ENCODE results near the gene PRDX5. TPM values are rescaled to one million over a fixed set of nuclear protein-coding genes. Genes with fewer than 3 reads are reported as not detected.

PRDX5 gene
- polyA plus RNA-seq, 3 donors from 2014 or later = 319 to 558 (median 418) TPM

GRCh38 chr11:64294774-64295173, 23.1 kb upstream of the PRDX5 start:
- Mint-ChIP-seq H3K9me3 (no peaks in the 10 kb centered on the region), H3K27ac (no peak overlapping the region), H3K36me3 (peaks cover 0 to 5% (median 0%) of the 10 kb centered on the region in 3 donors), H3K27me3 (ENCODE audit: low read depth in 3 of 3) (peaks cover 26 to 36% (median 29%) of the 10 kb centered on the region in 3 donors), H3K4me1 (peaks cover 8 to 9% of the 10 kb centered on the region in 2 donors), H3K4me3 (no peak overlapping the region)
- DNase-seq = no peak

DNA sequence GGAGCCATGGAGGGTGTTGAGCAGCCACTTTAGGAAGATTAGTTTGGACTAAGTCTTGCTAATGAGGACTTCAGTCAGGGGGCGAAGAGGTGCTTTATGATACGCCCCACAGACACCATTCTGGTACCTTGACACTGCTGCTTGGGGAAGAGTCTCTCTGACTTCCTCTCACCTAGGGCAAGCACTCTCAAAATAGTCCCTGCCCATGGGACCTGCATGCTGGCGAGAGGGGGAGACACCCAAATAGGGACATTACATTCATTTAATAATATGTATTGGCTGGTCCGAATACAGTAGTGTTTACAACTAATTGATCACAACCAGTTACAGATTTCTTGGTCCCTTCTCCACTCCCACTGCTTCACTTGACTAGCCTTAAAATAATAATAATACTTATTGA, 22.2 kb upstream of the PRDX5 start:
- H3K27ac Mint-ChIP-seq = no peak overlapping the region
- DNase-seq = no peak
- H3K9me3 Mint-ChIP-seq = no peaks in the 10 kb centered on the region
- H3K27me3 Mint-ChIP-seq (ENCODE audit: low read depth in 3 of 3) = peaks cover 27 to 45% (median 28%) of the 10 kb centered on the region in 3 donors
- H3K4me3 Mint-ChIP-seq = no peak overlapping the region
- peaks cover 12 to 15% of the 10 kb centered on the region in 2 donors for H3K4me1 Mint-ChIP-seq
- H3K36me3 Mint-ChIP-seq = no peaks in the 10 kb centered on the region

DNA sequence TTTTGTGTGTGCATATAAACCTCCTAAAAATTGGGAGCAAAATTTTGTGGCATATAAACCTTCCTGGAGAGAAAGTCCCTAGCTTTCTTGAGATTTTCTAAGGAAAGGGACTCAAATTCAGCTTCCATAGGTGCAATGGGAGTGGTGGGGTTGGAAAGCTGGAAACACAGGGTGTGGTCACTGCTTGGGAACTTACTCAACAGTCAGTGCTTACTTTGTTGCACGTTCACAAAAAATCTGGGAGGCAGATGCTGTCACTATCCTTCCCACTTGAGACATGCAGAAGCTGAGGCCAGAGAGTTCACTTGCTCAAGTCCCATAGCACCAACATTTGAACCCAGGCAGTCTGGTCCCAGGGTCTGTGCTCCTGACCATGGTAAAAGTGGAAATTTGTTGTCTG, 21.7 kb upstream of the PRDX5 start:
- H3K27me3 Mint-ChIP-seq (ENCODE audit: low read depth in 3 of 3) = peaks cover 29 to 45% (median 32%) of the 10 kb centered on the region in 3 donors
- H3K4me3 Mint-ChIP-seq = no peak overlapping the region
- no peaks in the 10 kb centered on the region for H3K36me3 Mint-ChIP-seq
- H3K4me1 Mint-ChIP-seq = peaks cover 15 to 18% of the 10 kb centered on the region in 2 donors
- DNase-seq = no peak
- H3K9me3 Mint-ChIP-seq = no peaks in the 10 kb centered on the region
- no peak overlapping the region for H3K27ac Mint-ChIP-seq

GRCh38 chr11:64296830-64297698, 20.9 kb upstream of the PRDX5 start:
- H3K9me3 Mint-ChIP-seq = no peaks in the 10 kb centered on the region
- no peaks in the 10 kb centered on the region for H3K36me3 Mint-ChIP-seq
- H3K27me3 Mint-ChIP-seq (ENCODE audit: low read depth in 3 of 3) = peaks cover 29 to 47% (median 40%) of the 10 kb centered on the region in 3 donors
- peaks cover 16 to 18% of the 10 kb centered on the region in 2 donors for H3K4me1 Mint-ChIP-seq
- H3K27ac Mint-ChIP-seq = no peak overlapping the region
- no peak for DNase-seq
- no peak overlapping the region for H3K4me3 Mint-ChIP-seq

DNA sequence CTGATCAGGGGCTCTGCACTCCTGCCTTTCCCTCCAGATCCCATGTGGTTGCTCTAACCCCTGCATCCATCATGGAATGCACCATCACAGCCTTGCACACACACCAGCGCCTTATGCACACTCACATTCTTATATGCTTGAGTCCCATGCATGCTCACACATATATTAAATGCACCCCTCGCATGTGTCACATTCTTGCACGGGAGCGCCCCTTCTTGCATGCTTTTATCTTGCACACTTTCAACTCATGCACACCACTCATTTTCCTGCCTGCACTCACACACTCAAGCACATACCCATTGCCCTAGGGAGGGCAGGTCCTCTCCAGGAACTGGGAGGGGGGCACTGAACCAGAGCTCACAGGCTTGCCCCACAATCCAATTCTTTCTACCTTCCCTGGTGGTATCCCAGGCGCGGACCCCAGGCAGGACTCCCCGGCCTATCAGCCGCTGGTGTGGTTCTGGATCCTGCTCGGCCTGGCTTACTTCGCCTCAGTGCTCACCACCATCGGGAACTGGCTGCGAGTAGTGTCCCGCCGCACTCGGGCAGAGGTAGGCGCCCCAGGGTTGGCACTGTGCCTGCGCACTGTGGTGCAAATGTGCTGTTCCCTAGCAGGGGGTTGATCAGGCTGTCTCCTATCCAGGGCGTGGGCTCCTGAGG, 20.1 kb upstream of the PRDX5 start:
- Mint-ChIP-seq H3K27ac (peak overlapping the region in 1 of 6 donors; percentile 35), H3K27me3 (ENCODE audit: low read depth in 3 of 3) (peaks cover 29 to 45% (median 40%) of the 10 kb centered on the region in 3 donors), H3K4me1 (peaks cover 14 to 18% of the 10 kb centered on the region in 2 donors), H3K4me3 (peak overlapping the region in 1 of 5 donors; percentile 21), H3K9me3 (no peaks in the 10 kb centered on the region), H3K36me3 (no peaks in the 10 kb centered on the region)
- DNase-seq = no peak

DNA sequence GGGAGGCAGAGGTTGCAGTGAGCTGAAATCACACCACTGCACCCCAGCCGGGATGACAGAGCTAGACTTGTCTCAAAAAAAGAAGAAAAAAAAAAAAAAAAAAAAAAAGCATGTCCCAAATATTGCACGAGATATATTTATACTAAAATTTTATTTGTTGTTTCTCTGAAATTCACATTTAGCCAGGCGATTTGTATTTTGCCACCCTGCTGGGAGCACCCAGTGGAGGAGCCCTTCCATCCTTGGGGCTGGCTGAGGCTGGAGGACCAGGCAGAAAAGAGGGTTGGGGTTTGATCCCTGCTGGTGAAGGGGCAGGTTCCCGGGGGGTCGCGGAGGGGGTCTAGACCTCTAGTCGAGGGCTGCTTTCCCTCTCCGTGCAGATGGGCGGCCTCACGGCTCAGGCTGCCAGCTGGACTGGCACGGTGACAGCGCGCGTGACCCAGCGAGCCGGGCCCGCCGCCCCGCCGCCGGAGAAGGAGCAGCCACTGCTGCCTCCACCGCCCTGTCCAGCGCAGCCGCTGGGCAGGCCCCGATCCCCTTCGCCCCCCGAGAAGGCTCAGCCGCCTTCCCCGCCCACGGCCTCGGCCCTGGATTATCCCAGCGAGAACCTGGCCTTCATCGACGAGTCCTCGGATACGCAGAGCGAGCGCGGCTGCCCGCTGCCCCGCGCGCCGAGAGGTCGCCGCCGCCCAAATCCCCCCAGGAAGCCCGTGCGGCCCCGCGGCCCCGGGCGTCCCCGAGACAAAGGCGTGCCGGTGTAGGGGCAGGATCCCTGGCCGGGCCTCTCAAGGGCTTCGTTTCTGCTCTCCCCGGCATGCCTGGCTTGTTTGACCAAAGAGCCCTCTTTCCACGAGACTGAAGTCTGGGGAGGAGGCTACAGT, 18.7 kb upstream of the PRDX5 start:
- Mint-ChIP-seq H3K9me3 (no peaks in the 10 kb centered on the region), H3K4me1 (peaks cover 20 to 21% of the 10 kb centered on the region in 2 donors), H3K27me3 (ENCODE audit: low read depth in 3 of 3) (peaks cover 30 to 44% (median 36%) of the 10 kb centered on the region in 3 donors), H3K4me3 (peak overlapping the region in 4 of 5 donors; percentile 3 to 29 (median 22)), H3K36me3 (no peaks in the 10 kb centered on the region), H3K27ac (peak overlapping the region in 4 of 6 donors; percentile 35 to 83 (median 48))
- DNase-seq = peak in 1 of 3 donors; percentile 6

DNA sequence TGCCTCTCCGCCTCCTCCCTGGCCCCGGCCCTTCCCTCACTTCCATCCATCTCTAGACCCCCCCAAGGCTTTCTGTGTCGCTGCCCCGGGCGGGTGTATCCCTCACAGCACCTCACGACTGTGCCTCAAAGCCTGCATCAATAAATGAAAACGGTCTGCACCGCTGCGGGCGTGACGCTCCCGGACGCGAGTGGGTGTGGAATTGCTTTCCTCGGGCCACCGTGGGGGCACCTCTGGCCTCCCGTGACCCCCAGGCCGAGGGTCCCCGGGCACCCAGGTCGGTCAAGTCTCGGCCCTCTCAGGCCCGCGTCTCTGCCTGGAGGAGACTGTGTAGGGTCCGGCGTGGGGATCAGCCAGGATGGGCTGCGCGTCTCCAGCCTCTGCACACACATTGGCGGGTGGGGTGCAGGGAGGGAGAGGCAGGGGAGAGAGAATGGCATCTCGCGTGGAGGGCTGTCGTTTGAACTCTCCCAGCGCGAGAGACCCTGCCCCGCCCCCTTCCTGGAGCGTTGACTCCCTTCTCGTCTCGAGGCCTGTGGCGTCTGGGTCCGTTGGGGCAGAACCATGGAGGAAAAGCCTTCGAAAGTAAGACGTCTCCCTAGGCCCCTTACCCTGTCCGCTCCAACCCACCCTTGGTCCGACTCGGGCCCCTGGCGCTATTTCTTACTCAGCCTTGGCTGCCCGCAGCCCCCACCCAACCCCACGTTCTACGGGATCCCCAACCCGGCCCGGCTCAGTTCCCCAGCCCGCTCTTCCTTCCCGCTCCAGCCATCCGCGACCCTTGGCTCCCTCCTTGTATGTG, 17.9 kb upstream of the PRDX5 start, which contains the start of gene CATSPERZ:
Gene CATSPERZ (plus strand): TSS at position 512 of the 802 bp plus-strand sequence. CDS start 53 bp downstream, at position 565.
- peak in 1 of 3 donors; percentile 12 for DNase-seq
- H3K4me1 Mint-ChIP-seq = peaks cover 25 to 30% of the 10 kb centered on the region in 2 donors
- H3K36me3 Mint-ChIP-seq = no peaks in the 10 kb centered on the region
- peak within 1 kb of the TSS; percentile 65 to 80 (median 72) for H3K4me3 Mint-ChIP-seq
- peaks cover 29 to 41% (median 40%) of the 10 kb centered on the region in 3 donors for H3K27me3 Mint-ChIP-seq (ENCODE audit: low read depth in 3 of 3)
- H3K27ac Mint-ChIP-seq = peak within 1 kb of the TSS in 5 of 6 donors; percentile 77 to 87 (median 80)
- H3K9me3 Mint-ChIP-seq = no peaks in the 10 kb centered on the region

DNA sequence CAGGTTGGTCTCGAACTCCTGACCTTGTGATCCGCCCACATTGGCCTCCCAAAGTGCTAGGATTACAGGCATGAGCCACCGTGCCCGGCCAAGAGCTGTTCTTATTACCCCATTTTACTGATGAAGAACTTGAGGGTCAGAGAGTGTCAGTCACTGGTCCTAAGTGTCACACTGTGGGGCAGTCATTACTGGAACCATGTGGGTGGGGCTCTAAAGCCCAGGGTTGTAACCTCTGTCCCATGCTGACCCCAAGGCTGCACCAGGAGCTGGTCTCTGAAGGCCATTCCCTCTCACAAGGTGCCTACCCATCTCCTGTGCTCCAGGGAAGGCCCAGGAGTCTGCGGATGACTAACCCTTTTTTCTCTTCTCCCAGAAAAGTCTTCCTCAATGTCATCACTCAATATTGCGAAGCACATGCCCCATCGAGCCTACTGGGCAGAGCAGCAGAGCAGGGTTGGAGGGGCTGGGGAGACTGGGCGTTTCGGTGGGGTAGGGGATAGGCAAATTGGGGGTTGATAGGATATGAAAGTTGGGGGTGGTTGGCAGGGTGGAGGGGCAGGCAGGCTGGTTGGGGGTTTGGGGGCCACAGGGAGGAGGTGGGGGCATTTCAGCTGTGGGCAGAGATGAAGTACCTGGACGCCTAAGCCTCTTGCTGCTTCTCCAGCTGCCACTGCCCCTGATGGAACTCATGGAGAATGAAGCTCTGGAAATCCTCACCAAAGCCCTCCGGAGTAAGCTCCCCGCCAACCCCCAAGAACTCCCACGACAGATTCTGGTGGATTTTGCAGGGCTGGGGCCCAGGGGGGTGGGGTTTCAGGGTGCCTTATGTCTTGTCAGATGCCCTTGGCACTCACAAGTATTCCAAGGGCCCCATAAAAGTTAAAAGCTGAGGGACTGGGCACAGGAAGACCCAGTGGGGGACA, 14.6 kb upstream of the PRDX5 start:
- peaks cover 0 to 4% (median 0%) of the 10 kb centered on the region in 3 donors for H3K36me3 Mint-ChIP-seq
- no peaks in the 10 kb centered on the region for H3K9me3 Mint-ChIP-seq
- H3K27ac Mint-ChIP-seq = peak overlapping the region in 4 of 6 donors; percentile 97 to 99 (median 98)
- no peak for DNase-seq
- H3K27me3 Mint-ChIP-seq (ENCODE audit: low read depth in 3 of 3) = peaks cover 20 to 34% (median 22%) of the 10 kb centered on the region in 3 donors
- peaks cover 38 to 46% of the 10 kb centered on the region in 2 donors for H3K4me1 Mint-ChIP-seq
- H3K4me3 Mint-ChIP-seq = no peak overlapping the region

GRCh38 chr11:64304032-64304315, 13.9 kb upstream of the PRDX5 start:
- peak overlapping the region; percentile 90 to 98 (median 94) for H3K4me3 Mint-ChIP-seq
- H3K9me3 Mint-ChIP-seq = no peaks in the 10 kb centered on the region
- H3K36me3 Mint-ChIP-seq = peaks cover 0 to 4% (median 0%) of the 10 kb centered on the region in 3 donors
- H3K4me1 Mint-ChIP-seq = peaks cover 38 to 46% of the 10 kb centered on the region in 2 donors
- no peak for DNase-seq
- peaks cover 19 to 34% (median 19%) of the 10 kb centered on the region in 3 donors for H3K27me3 Mint-ChIP-seq (ENCODE audit: low read depth in 3 of 3)
- peak overlapping the region; percentile 91 to 99 (median 98) for H3K27ac Mint-ChIP-seq

DNA sequence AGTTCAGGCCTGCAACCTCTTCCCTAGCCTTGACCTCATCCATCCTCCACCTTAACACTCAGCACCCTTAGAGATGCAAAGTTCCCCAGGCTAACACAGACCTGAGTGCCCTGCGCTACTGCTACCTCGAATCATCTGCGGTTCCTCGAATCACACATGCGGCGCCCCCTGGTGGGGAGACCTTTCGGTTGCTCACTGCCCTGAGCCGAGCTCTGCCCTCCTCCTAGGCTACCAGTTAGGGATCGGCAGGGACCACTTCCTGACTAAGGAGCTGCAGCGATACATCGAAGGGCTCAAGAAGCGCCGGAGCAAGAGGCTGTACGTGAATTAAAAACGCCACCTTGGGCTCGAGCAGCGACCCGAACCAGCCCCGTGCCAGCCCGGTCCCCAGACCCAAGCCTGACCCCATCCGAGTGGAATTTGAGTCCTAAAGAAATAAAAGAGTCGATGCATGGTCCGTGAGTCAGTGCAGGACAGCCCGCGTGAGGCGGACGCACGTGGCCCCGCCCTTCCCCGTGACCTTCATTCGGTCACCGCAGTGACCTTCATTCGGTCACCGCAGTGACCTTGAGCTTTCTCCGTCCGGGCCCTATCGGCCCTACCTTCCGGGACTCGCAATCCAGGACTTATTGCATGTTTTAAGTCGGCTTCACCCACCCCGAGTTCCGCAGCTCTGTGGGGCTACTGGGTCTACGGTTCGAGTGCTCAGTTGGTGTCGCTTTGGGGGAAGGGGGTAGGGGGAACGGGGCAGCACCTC, 13.4 kb upstream of the PRDX5 start:
- peak overlapping the region; percentile 91 to 99 (median 98) for H3K27ac Mint-ChIP-seq
- peaks cover 38 to 45% of the 10 kb centered on the region in 2 donors for H3K4me1 Mint-ChIP-seq
- H3K36me3 Mint-ChIP-seq = peaks cover 0 to 4% (median 0%) of the 10 kb centered on the region in 3 donors
- H3K27me3 Mint-ChIP-seq (ENCODE audit: low read depth in 3 of 3) = peaks cover 18 to 34% (median 18%) of the 10 kb centered on the region in 3 donors
- H3K4me3 Mint-ChIP-seq = peak overlapping the region; percentile 90 to 98 (median 94)
- H3K9me3 Mint-ChIP-seq = no peaks in the 10 kb centered on the region
- DNase-seq = peak; percentile 89 to 90 (median 90)

- peak; percentile 99 for DNase-seq
- peaks cover 0 to 4% (median 0%) of the 10 kb centered on the region in 3 donors for H3K36me3 Mint-ChIP-seq
- peaks cover 13 to 28% (median 16%) of the 10 kb centered on the region in 3 donors for H3K27me3 Mint-ChIP-seq (ENCODE audit: low read depth in 3 of 3)
These were observed 12.7 kb upstream of the PRDX5 start, which contains the start of gene ESRRA for GRCh38 chr11:64305075-64305690. Gene ESRRA, plus strand, starts transcription at chr11:64305524. Its CDS starts 1,656 bp downstream, at chr11:64307180.

More at GRCh38 chr11:64305075-64305690, 12.7 kb upstream of the PRDX5 start, which contains the start of gene ESRRA:
- peak within 1 kb of the TSS; percentile 94 to 98 (median 95) for H3K4me3 Mint-ChIP-seq
- H3K9me3 Mint-ChIP-seq = no peaks in the 10 kb centered on the region
- peaks cover 37 to 38% of the 10 kb centered on the region in 2 donors for H3K4me1 Mint-ChIP-seq
- peak within 1 kb of the TSS; percentile 93 to 99 (median 98) for H3K27ac Mint-ChIP-seq
